GM21576 (cell line): ENCODE data around the gene MAP7D1.
A peak's percentile ranks its signal among the peaks of the same experiment; 100 is the strongest.

Source experiments
- ATAC-seq: cut with Tn5 transposase; IDR thresholded peaks from one replicate; pipeline ENCODE4 v1.9.1; 2021; ENCODE audit warnings: mild to moderate bottlenecking, moderate library complexity; ENCODE audit not compliant: unreplicated experiment

The MAP7D1 gene

GRCh38 chr1:36126797-36127500 is 29.0 kb upstream of the MAP7D1 start:
- ATAC-seq, result no peak

GRCh38 chr1:36128126-36128904 is 27.6 kb upstream of the MAP7D1 start:
- ATAC-seq, result no peak

- ATAC-seq, result no peak
Observed at GRCh38 chr1:36128905-36129206, 27.1 kb upstream of the MAP7D1 start.

- no peak for ATAC-seq
Observed at GRCh38 chr1:36132029-36132428, 23.9 kb upstream of the MAP7D1 start.

- no peak for ATAC-seq
Observed at GRCh38 chr1:36133484-36133883, 22.5 kb upstream of the MAP7D1 start.

- no peak for ATAC-seq
Observed at GRCh38 chr1:36134031-36134430, 21.9 kb upstream of the MAP7D1 start.

- no peak for ATAC-seq
Observed at GRCh38 chr1:36134505-36135329, 21.2 kb upstream of the MAP7D1 start.

GRCh38 chr1:36135330-36135667 is 20.7 kb upstream of the MAP7D1 start:
- no peak for ATAC-seq

GRCh38 chr1:36135796-36136195 is 20.2 kb upstream of the MAP7D1 start:
- no peak for ATAC-seq

- no peak for ATAC-seq
Observed at GRCh38 chr1:36136535-36136934, 19.4 kb upstream of the MAP7D1 start.

- no peak for ATAC-seq
Observed at GRCh38 chr1:36137226-36137625, 18.7 kb upstream of the MAP7D1 start.

- ATAC-seq, result no peak
Observed at GRCh38 chr1:36137776-36138175, 18.2 kb upstream of the MAP7D1 start.

GRCh38 chr1:36139521-36139920 is 16.4 kb upstream of the MAP7D1 start:
- ATAC-seq, result no peak

- no peak for ATAC-seq
Observed at GRCh38 chr1:36142121-36142520, 13.8 kb upstream of the MAP7D1 start.

- ATAC-seq, result no peak
Observed at GRCh38 chr1:36143424-36143823, 12.5 kb upstream of the MAP7D1 start.

- ATAC-seq, result no peak
Observed at GRCh38 chr1:36144413-36144812, 11.5 kb upstream of the MAP7D1 start.

- ATAC-seq, result no peak
Observed at GRCh38 chr1:36148821-36149236, 7.1 kb upstream of the MAP7D1 start.

- peak; percentile 85 for ATAC-seq
Observed at GRCh38 chr1:36149237-36149972, 6.6 kb upstream of the MAP7D1 start, which contains the start of gene TRAPPC3. TRAPPC3 (minus strand) TSS chr1:36149486; CDS start chr1:36149378, 108 bp downstream.

- no peak for ATAC-seq
Observed at GRCh38 chr1:36149973-36150295, 6.0 kb upstream of the MAP7D1 start.

GRCh38 chr1:36150296-36151133 is 5.4 kb upstream of the MAP7D1 start:
- peak; percentile 48 for ATAC-seq
